HG03196 (cell line): ENCODE measurements around the gene EEF1A2.

Experiments
- ATAC-seq: cut with Tn5 transposase; IDR thresholded peaks from one replicate; pipeline ENCODE4 v1.9.1; 2021; ENCODE audit not compliant: unreplicated experiment

EEF1A2 gene

DNA sequence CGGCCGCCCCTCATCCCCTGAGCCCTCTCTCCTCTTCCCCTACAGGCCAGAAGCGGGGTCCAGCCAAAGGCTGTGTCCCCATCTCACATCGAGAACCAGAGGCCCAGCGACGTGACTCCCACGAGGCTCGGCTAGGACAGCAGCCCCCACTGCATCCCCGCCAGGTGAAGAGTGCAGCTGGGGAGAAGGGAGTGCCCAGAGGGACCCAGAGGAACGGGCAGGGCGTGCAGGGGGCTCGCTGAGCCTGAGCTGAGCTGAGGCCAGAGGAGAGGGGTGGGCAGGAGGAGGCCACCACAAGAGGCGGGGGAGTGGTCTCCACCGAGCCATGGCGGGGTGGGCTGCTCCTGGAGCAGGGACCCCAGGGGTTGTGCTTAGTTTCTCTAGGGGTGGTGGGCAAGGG, 59.0 kb downstream of the EEF1A2 start:
- ATAC-seq: no peak

- ATAC-seq: no peak
Observed at GRCh38 chr20:63438121-63438520, 60.8 kb downstream of the EEF1A2 start.
